Fibroblast of skin of right biceps (primary cell): ENCODE data around the gene STAT6.
A peak's percentile ranks its signal among the peaks of the same experiment; 100 is the strongest.

Experiments
- DNase-seq: peaks from one replicate; pipeline ENCODE4 v3.0.0-alpha.2; 2013

The STAT6 gene

GRCh38 chr12:57143454-57143853 lies 32.3 kb upstream of the STAT6 start:
- DNase-seq, result no peak

- DNase-seq, result no peak
These were observed 31.6 kb upstream of the STAT6 start for GRCh38 chr12:57142727-57143126.

DNA sequence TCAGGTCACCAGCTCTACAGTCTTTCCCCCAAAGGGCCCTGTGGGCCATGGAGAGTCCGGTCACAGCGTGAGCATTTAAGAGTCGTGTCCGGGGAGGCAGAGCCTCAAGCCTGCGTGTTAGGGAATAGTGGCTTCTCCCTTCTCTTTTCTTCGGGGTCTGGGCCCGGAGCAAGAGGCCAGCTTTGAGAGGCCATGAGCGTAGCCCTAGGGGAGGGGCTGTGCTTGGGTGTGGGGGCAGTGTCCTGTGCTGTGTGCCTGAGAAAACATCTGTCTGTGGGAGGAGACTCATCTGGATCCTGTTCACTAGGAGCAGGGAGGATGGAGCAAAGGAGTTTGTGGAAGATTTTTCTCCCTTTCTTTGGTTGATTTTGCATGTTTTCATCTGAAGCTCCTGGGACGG lies 31.0 kb upstream of the STAT6 start:
- DNase-seq, result no peak

DNA sequence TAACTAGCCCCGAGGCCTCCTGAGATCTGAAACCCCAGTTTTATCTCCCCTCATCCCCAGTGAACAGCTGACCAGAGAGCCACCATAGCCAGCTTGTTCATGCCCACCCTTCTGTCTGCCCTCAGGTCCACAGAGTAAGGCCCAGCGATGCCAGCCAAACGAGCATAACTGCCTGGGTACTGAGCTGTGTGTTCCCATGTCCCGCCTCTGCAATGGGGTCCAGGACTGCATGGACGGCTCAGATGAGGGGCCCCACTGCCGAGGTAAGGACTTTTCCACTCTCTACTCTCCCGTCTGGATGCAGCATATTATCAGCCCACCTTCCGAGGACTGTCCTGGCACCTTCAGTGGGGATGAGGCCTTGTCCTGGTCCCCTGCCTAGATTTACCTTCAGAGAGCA lies 30.1 kb upstream of the STAT6 start:
- no peak for DNase-seq

DNA sequence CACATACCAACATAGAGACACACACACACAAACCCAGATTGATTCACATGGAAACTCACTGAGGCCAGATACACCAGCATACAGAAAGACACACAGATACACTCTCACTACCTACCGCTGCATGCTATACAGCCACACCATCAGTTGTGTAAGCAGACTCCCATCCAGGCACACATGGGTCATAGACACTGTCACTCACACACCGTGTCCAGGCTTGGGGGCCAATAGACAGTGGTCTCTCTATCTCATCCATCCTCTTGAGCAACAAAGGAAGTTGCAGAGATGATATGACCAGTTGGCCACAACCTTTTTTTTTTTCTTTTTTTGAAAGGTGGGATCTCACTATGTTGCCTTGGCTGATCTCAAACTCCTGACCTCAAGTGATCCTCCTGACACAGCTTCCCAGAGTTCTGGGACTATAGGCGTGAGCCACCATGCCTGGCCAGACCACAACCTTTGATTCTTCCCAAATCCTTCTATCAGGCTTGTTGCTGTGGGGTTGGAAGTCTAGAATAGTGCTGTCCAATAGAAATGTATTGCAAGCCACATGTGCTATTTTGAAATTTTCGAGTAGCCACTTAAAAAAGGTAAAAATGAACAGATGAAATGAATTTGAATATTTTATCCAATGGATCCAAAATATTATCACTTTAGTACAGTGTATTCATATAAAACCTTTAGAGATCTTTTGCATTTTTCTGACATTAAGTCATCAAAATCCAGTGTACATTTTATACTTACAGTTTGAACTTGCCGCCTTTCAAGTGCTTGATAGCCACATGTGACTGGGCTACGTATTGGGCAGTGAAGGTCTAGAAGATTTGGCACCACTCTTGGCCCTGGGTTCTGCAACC lies 28.9 kb upstream of the STAT6 start:
- DNase-seq, result peak; percentile 48

DNA sequence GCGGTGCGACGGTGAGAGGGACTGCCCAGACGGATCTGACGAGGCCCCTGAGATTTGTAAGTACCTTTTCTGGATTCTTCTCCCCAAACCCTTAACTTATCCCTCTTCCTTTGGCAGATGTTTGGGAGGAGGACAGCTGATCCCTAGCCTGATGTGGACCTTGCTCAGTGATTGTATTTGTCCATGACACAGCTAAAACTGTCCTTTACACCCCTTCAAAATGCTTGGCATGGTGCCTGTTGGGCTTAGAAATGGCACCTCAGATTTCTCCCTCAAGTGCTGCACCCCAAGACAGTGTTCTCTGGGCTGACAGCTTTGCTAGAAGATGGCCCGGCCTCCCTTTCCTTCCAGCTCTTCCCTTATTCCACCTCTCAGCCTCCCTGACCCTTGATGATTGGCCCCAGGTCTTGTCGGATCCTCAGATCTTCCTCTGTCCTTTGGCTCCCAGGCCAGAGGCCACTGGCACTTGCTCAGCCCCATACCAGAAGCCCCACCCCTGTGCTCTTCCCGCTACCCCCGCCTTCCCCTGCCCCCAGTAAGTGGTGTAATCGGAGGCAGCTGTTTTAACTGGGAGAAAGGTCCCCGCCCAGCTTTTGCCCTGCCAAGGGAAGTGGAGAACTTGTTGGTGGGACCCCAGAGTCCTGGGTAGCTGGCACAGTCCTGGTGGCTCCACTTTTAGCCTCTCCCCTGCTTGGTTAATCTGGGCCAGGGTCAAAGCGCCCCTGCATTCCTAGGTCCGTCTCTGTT lies 27.5 kb upstream of the STAT6 start:
- DNase-seq, result no peak

- DNase-seq, result peak; percentile 66
These were observed 24.6 kb upstream of the STAT6 start for GRCh38 chr12:57135527-57136326.

DNA sequence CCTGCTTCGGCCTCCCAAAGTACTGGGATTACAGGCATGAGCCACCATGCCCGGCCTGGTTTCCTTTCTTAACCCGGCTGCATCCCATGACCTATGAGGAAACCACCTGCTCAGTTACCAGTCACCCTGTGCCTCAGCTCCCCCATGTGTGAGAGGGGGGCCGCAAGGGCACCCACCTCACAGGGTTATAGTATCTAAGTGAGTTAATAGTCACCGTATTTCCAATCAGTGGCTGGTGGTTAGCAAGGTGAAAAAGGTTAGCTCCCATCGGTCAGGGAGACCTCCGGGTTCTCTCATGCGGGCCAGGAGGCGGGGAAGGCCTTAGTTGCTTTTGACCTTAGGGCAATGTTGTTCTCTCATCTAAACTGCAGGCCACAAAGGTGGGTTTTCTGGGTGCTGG lies 23.8 kb upstream of the STAT6 start:
- DNase-seq, result no peak

- no peak for DNase-seq
These were observed 22.8 kb upstream of the STAT6 start for GRCh38 chr12:57133916-57134315.

DNA sequence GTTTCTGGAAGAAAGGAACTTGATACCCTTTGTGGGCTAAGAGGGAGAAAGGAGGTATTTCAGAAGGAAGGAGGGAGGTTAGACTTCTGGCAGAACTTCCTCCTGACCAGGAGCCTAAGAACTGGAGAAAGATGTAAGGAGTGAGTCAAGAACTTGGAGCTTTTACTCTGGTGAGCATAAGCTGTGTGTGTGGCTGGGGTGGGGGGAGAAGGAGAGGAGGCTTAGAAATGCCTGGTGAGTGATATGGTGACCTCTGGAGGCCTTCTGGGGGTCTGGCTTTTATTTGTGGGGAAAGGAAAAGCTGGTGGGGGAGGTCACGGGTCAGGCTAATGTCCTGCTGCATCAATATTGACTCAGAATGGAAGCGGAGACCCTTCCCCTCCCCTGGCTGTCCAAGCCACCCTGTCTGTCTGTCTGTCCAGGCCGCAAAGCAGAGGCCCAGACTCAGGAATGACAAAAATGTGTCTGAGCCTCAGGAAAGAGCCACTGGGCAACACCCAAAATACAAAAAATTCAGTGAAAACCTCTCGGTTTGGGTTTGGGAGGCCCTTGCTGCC lies 21.9 kb upstream of the STAT6 start:
- peak; percentile 85 for DNase-seq

- peak; percentile 56 for DNase-seq
These were observed 21.0 kb upstream of the STAT6 start for GRCh38 chr12:57131896-57132744.

DNA sequence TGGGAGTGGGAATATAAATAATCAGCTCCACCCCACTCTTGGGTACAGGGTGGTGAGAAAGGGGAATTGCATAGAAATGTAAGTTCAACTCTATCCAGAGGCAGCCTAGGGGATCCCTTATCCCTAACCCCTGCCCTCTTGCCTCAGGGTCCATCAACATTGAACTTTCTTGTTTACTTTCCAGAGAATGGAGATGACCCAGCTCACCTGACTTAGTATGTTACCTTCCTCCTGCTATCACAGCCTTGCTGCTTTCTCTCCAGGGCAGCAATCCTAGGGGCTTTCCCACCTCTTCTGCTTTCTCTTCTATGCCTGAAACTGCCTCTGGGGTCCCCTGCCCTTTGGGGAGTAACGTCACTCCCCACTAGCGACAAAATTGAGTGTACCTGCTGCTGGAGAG lies 19.8 kb upstream of the STAT6 start:
- DNase-seq, result no peak

DNA sequence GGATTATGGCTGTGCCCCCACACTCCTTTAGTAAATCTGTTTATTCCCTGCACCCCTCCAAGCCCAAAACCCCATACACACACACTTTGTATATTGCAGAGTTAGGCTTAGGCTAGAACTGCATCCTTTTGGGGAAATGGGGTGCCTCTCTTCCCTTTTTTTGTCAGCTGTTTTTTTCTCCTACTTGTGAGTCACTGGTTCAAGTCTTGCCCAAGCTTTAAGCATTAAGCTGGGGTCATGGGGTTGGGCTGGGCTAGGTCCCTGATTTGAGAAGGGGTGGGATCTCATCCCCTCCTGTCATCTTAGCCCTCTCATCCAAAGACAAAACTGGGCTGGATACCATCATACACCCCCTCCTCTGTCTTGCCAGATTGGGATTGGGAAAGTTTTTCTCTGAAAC lies 18.7 kb upstream of the STAT6 start:
- peak; percentile 45 for DNase-seq

GRCh38 chr12:57129321-57129842 lies 18.2 kb upstream of the STAT6 start:
- peak; percentile 59 for DNase-seq

DNA sequence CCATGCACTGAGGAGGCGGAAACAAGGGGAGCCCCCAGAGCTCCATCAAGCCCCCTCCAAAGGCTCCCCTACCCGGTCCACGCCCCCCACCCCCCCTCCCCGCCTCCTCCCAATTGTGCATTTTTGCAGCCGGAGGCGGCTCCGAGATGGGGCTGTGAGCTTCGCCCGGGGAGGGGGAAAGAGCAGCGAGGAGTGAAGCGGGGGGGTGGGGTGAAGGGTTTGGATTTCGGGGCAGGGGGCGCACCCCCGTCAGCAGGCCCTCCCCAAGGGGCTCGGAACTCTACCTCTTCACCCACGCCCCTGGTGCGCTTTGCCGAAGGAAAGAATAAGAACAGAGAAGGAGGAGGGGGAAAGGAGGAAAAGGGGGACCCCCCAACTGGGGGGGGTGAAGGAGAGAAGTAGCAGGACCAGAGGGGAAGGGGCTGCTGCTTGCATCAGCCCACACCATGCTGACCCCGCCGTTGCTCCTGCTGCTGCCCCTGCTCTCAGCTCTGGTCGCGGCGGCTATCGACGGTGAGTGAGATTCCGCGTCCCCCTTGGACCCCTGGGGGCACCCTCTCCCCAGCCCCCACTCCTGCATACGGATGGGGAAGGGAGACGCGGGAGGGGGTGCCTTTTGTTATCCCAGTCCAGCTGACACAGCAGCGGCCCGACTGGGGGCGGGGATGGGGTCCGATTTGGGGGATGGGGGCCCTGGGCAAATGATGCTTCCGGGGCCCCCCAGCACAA lies 17.5 kb upstream of the STAT6 start:
- no peak for DNase-seq

DNA sequence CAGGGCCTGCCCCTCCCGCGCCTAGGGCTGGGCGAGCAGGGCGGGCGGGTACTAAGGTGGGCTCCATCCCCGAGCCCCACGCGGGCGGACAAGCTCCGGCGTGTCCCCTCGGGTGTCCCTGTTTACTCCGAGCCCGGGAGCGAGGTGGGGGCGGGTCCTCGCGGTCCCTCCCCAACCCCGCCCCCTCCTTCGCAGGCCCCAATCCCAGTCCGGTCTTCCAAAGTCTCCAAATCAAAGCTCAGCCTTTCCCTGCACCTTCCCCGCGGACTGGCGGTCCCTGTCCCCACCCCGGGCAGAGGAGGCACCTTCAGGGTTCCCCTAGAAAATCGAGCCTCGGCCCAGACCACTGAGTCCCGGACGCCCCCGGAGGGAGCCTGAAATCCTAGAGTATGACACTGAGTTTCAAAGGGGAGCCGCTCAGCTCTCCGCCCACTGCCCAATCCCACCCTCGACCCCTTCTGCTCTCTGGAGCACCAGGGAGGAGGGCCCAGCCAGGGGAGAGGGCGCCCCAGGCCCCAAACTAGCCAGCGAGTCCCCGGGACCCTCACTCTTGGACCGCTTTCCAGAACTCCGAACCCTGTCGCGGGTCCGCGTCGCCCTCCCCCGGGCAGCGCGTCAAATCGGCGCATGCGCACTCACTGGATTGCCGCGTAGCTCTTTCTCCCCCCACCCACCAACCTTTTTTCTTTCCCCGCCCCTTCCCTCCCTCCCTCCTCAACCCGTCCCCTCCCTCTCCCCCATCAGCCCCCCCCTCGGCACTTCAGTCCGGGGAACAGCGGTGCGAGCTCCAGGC lies 16.8 kb upstream of the STAT6 start, which contains the start of gene LRP1:
Gene LRP1, plus strand, starts transcription at position 758 of the 793 bp plus-strand sequence. CDS start 482 bp downstream, outside the sequence.
- DNase-seq, result peak; percentile 87

- DNase-seq, result no peak
These were observed 16.1 kb upstream of the STAT6 start for GRCh38 chr12:57127101-57127725.

GRCh38 chr12:57126561-57126960 lies 15.4 kb upstream of the STAT6 start:
- no peak for DNase-seq

DNA sequence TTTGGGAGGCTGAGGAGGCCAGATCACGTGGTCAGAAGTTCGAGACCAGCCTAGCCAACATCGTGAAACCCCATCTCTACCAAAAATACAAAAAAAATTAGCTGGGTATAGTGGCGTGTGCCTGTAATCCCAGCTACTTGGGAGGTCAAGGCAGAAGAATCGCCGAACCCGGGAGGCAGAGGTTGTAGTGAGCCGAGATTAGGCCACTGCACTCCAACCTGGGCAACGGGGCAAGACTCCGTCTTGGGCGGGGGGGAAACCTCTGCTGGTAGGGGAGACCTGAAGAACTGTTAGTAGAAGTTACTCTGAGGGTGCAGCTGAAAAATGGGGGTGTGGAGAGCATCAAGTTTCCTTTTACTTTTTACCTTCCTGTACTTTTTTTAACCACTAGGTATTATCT lies 14.9 kb upstream of the STAT6 start:
- DNase-seq, result no peak
